Neural cell (in vitro differentiated cells): ENCODE results near the gene ADGRG1. TPM values are rescaled to one million over a fixed set of nuclear protein-coding genes. Genes with fewer than 3 reads are reported as not detected.

Experiments used
- H2AFZ ChIP-seq: fragments of 200-600, 300-800 bp; sonication (generic), shearing (Covaris generic); 2 replicates; pipeline ENCODE4 v1.6.0; 2014; ENCODE audit warnings: low read depth, mild to moderate bottlenecking, antibody characterized with exemption, low read length, moderate library complexity
- H3F3A ChIP-seq: fragments of 200-600 bp; shearing (Covaris generic); 2 replicates; pipeline ENCODE4 v1.6.1; 2016; ENCODE audit warnings: mild to moderate bottlenecking, moderate library complexity, mixed read lengths, antibody characterized with exemption, low read length; ENCODE audit not compliant: insufficient read depth, poor library complexity, severe bottlenecking
- H3K27ac ChIP-seq: fragments of 200-600, 300-800 bp; sonication (generic), shearing (Covaris generic); 2 replicates; pipeline ENCODE4 v1.5.1; 2014; ENCODE audit warnings: mild to moderate bottlenecking, low read length, moderate library complexity
- H3K27me3 ChIP-seq: fragments of 300-800, 200-600 bp; sonication (generic), shearing (Covaris generic); 2 replicates; pipeline ENCODE4 v1.6.0; 2014; ENCODE audit warnings: mild to moderate bottlenecking, low read depth, low read length, moderate library complexity; ENCODE audit not compliant: insufficient read depth
- H3K36me3 ChIP-seq: fragments of 300-800, 200-600 bp; sonication (generic), shearing (Covaris generic); 2 replicates; pipeline ENCODE4 v1.5.1; 2014; ENCODE audit warnings: mild to moderate bottlenecking, antibody characterized with exemption, low read length, moderate library complexity; ENCODE audit not compliant: insufficient read depth
- H3K4me2 ChIP-seq: fragments of 300-800, 200-600 bp; sonication (generic), shearing (Covaris generic); 2 replicates; pipeline ENCODE4 v1.6.0; 2014; ENCODE audit warnings: mild to moderate bottlenecking, low read length
- H3K4me3 ChIP-seq: fragments of 300-800, 200-600 bp; sonication (generic), shearing (Covaris generic); 2 replicates; pipeline ENCODE4 v1.5.1; 2014; ENCODE audit warnings: mild to moderate bottlenecking, low read length, moderate library complexity
- H3K79me2 ChIP-seq: fragments of 200-600 bp; shearing (Covaris generic); replicated peaks from 2 replicates; pipeline ENCODE4 v1.6.0; 2014; ENCODE audit warnings: mild to moderate bottlenecking, low read length, moderate library complexity; ENCODE audit not compliant: insufficient read depth
- H3K9ac ChIP-seq: fragments of 300-800, 200-600 bp; sonication (generic), shearing (Covaris generic); 2 replicates; pipeline ENCODE4 v1.6.1; 2016; ENCODE audit warnings: mild to moderate bottlenecking, low read length, mixed read lengths
- H3K9me2 ChIP-seq: fragments of 200-600 bp; shearing (Covaris generic); 2 replicates; pipeline ENCODE4 v1.6.1; 2016; ENCODE audit warnings: mild to moderate bottlenecking, low read length, mixed read lengths; ENCODE audit not compliant: insufficient read depth
- H3K9me3 ChIP-seq: fragments of 200-600, 300-800 bp; sonication (generic), shearing (Covaris generic); 2 replicates; pipeline ENCODE4 v1.6.1; 2016; ENCODE audit warnings: mild to moderate bottlenecking, mixed run types, low read length, moderate library complexity, mixed read lengths
- H4K20me1 ChIP-seq: fragments of 200-600 bp; shearing (Covaris generic); 2 replicates; pipeline ENCODE4 v1.6.1; 2016; ENCODE audit warnings: mild to moderate bottlenecking, mixed run types; ENCODE audit not compliant: insufficient read depth
- CTCF ChIP-seq: fragments of 450-650 bp; IDR thresholded peaks from 2 replicates; pipeline ENCODE4 v1.5.1; 2014; ENCODE audit warnings: antibody characterized with exemption, mild to moderate bottlenecking, moderate library complexity; ENCODE audit not compliant: poor library complexity, severe bottlenecking
- EP300 ChIP-seq: fragments of 450-650 bp; conservative IDR thresholded peaks from 2 replicates; pipeline ENCODE4 v1.6.1; 2014; ENCODE audit warnings: antibody characterized with exemption, mild to moderate bottlenecking, moderate library complexity; ENCODE audit not compliant: poor library complexity, severe bottlenecking
- EZH2 ChIP-seq: fragments of 200-600, 300-800 bp; shearing (Covaris generic), sonication (generic); IDR thresholded peaks from 2 replicates; pipeline ENCODE4 v1.6.1; 2014; ENCODE audit warnings: antibody characterized with exemption, low read length, borderline replicate concordance, mild to moderate bottlenecking; ENCODE audit not compliant: insufficient read depth, poor library complexity, severe bottlenecking
- MXI1 ChIP-seq: fragments of 450-650 bp; conservative IDR thresholded peaks from 2 replicates; pipeline ENCODE4 v1.6.1; 2014; ENCODE audit warnings: antibody characterized with exemption, mild to moderate bottlenecking; ENCODE audit not compliant: poor library complexity, severe bottlenecking
- RAD21 ChIP-seq: fragments of 450-650 bp; conservative IDR thresholded peaks from 2 replicates; pipeline ENCODE4 v1.6.1; 2014; ENCODE audit warnings: antibody characterized with exemption, mild to moderate bottlenecking, moderate library complexity
- REST ChIP-seq: IDR thresholded peaks from 2 replicates; pipeline ENCODE4 v1.6.1; 2012; ENCODE audit warnings: borderline replicate concordance
- SMC3 ChIP-seq: fragments of 450-650 bp; conservative IDR thresholded peaks from 2 replicates; pipeline ENCODE4 v1.6.1; 2014; ENCODE audit warnings: antibody characterized with exemption, mild to moderate bottlenecking, moderate library complexity; ENCODE audit not compliant: poor library complexity
- TAF1 ChIP-seq: IDR thresholded peaks from 2 replicates; pipeline ENCODE4 v1.6.1; 2012; ENCODE audit warnings: low read depth
- polyA plus RNA-seq: library from polyadenylated mRNA; depleted of rRNA; stranded (reverse); fragments of >200 nt; gene quantifications from 2 replicates; pipeline ENCODE4 v1.2.3, GENCODE V29; 2014

The ADGRG1 gene
- polyA plus RNA-seq, 1 donor from 2014 or later = 86.8 TPM

GRCh38 chr16:57591086-57591869, 37.2 kb upstream of the ADGRG1 start:
- Histone ChIP-seq H3K36me3 (no peaks in the 10 kb centered on the region), H3K4me2 (no peak overlapping the region), H3K9me2 (no peaks in the 10 kb centered on the region), H3K4me3 (no peak overlapping the region), H3K79me2 (no peaks in the 10 kb centered on the region), H3K9ac (no peak overlapping the region), H2AFZ (no peak overlapping the region), H3K27ac (no peak overlapping the region), H3F3A (no peaks in the 10 kb centered on the region), H4K20me1 (no peaks in the 10 kb centered on the region), H3K27me3 (no peaks in the 10 kb centered on the region), H3K9me3 (no peaks in the 10 kb centered on the region)
- TF ChIP-seq CTCF (peak; percentile 86), SMC3 (peak; percentile 84), RAD21 (peak; percentile 80), MXI1 (no peak), TAF1 (no peak)

- H3F3A ChIP-seq = no peaks in the 10 kb centered on the region
- H3K79me2 ChIP-seq = no peaks in the 10 kb centered on the region
- no peak overlapping the region for H2AFZ ChIP-seq
- H3K27ac ChIP-seq = no peak overlapping the region
- no peak for TF ChIP-seq MXI1
- no peak for TF ChIP-seq REST
- TF ChIP-seq EP300 = no peak
- TF ChIP-seq CTCF = no peak
- no peak for TF ChIP-seq EZH2
- TF ChIP-seq TAF1 = no peak
- no peak for TF ChIP-seq RAD21
- TF ChIP-seq SMC3 = no peak
- no peaks in the 10 kb centered on the region for H3K9me3 ChIP-seq
- H3K9me2 ChIP-seq = no peaks in the 10 kb centered on the region
- no peak overlapping the region for H3K9ac ChIP-seq
- no peak overlapping the region for H3K4me3 ChIP-seq
- H3K27me3 ChIP-seq = no peaks in the 10 kb centered on the region
- no peaks in the 10 kb centered on the region for H4K20me1 ChIP-seq
- no peaks in the 10 kb centered on the region for H3K36me3 ChIP-seq
- no peak overlapping the region for H3K4me2 ChIP-seq
These were observed 36.5 kb upstream of the ADGRG1 start for GRCh38 chr16:57591870-57592485.
